Measurements from ENCODE around the gene KIR3DL1.
"Not testable (repeated sequence)": the region's sequence is repeated elsewhere in the genome, so short reads cannot be mapped to it uniquely, and the experiment has no call there.

Gene KIR3DL1

DNA sequence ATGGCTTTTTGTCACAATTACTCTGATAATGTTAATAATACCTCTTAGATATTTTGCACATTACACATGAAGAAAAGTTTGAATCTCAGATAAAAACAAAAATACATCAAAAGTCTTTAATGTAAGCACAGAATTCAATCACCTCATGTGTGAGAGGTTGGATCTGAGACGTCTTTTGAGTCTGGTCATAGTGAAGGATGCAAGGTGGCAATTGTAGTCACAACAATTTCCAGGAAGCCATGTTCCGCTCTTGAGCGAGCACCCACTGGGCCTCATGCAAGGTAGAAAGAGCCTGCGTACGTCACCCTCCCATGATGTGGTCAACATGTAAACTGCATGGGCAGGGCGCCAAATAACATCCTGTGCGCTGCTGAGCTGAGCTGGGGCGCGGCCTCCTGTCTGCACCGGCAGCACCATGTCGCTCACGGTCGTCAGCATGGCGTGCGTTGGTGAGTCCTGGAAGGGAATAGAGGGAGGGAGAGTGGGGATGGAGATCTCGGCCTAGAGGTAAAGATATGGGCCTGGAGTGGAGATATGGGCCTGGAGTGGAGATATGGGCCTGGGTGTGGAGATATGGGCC is 33.9 kb downstream of the KIR3DL1 start, which contains the start of gene KIR3DL2:
TSS of gene KIR3DL2 (plus strand) at position 383 of the 580 bp plus-strand sequence. CDS start at position 416, 33 bp downstream.
- H3K27ac Mint-ChIP-seq; DNase-seq (ENCODE audit: low spot score in 2 of 2); ATAC-seq; H3K4me1 Mint-ChIP-seq; H3K36me3 Mint-ChIP-seq; H3K9me3 Mint-ChIP-seq: not testable (repeated sequence)
- peak within 1 kb of the TSS; percentile 24 for H3K4me3 Mint-ChIP-seq

DNA sequence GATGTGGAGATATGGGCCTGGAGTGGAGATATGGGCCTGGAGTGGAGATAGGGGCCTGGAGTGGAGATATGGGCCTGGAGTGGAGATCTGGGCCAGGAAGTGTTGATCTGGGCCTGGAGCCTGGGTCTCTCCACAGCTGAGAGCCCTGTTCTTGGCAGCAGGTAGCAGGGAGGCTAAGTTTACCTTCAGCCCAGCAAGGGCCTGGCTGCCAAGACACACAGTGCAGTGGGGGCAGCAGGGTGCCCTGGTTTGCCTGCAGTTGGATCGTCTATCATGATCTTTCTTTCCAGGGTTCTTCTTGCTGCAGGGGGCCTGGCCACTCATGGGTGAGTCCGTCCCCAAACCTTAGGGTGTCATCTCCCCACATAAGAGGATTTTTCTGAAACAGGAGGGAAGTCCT is 34.7 kb downstream of the KIR3DL1 start:
- DNase-seq (ENCODE audit: low spot score in 2 of 2) (no peak), ATAC-seq (no peak)
- no peak overlapping the region for H3K4me3 Mint-ChIP-seq
- H3K9me3 Mint-ChIP-seq, result peaks cover 5% of the 10 kb centered on the region
- H3K4me1 Mint-ChIP-seq, result no peaks in the 10 kb centered on the region
- peaks cover 5% of the 10 kb centered on the region for H3K36me3 Mint-ChIP-seq
- no peak overlapping the region for H3K27ac Mint-ChIP-seq

DNA sequence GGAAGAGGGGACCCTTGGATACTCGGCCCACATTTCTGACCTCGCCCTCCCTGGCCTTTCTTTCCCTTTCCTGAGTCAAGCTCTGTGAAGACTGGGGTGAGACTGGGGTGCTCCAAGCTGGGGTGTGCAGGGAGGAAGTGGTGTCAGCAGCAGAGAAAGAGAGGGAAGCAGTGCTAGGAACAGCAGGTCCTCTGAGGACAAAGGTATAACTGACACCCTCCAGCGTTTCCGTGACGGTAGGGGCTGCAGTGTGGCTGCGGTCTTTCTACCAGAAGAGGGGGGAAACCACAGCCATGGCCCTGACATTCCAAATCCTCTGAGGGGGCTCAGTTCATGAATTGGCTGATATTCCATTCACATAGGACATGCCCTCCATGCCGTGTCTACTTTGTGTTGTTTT is 35.1 kb downstream of the KIR3DL1 start:
- Mint-ChIP-seq H3K4me3 (no peak overlapping the region), H3K4me1 (no peaks in the 10 kb centered on the region), H3K9me3 (peaks cover 5% of the 10 kb centered on the region), H3K27ac (no peak overlapping the region), H3K36me3 (peaks cover 5% of the 10 kb centered on the region)
- DNase-seq (ENCODE audit: low spot score in 2 of 2) (no peak), ATAC-seq (no peak)

DNA sequence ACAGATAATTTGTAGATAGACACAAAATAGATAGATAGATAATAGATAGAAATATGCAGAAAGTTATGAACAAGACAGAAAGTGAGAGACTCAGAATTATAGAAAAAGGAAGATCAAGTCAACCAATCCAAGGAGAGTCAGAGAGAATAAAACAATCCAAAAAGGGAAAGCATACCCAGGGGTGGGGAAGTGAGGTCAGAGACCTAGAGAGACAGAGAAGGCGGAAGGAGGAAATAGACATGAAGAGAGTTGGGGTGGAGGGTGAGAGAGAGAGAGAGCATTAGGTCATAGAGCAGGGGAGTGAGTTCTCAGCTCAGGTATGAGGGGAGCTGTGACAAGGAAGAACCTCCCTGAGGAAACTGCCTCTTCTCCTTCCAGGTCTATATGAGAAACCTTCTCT is 39.0 kb downstream of the KIR3DL1 start:
- not testable (repeated sequence) for H3K9me3 Mint-ChIP-seq; H3K4me3 Mint-ChIP-seq; DNase-seq (ENCODE audit: low spot score in 2 of 2); H3K27ac Mint-ChIP-seq; H3K36me3 Mint-ChIP-seq; H3K4me1 Mint-ChIP-seq; ATAC-seq

DNA sequence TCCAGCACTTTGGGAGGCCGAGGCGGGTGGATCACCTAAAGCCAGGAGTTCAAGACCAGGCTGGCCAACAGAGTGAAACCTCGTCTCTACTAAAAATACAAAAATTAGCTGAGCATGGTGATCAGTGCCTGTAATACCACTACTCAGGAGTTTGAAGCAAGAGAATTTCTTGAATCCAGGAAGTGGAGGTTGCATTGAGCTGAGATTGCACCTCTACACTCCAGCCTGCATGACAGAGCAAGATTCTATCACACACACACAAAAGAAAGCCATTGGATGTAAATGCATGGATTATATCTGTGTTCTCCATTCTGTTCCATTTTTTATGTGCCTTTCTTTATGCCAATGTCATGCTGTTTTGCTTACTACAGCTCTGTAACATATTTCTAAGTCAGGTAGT is 42.2 kb downstream of the KIR3DL1 start:
- ATAC-seq; H3K36me3 Mint-ChIP-seq; H3K4me3 Mint-ChIP-seq; H3K9me3 Mint-ChIP-seq; H3K27ac Mint-ChIP-seq; DNase-seq (ENCODE audit: low spot score in 2 of 2); H3K4me1 Mint-ChIP-seq: not testable (repeated sequence)

DNA sequence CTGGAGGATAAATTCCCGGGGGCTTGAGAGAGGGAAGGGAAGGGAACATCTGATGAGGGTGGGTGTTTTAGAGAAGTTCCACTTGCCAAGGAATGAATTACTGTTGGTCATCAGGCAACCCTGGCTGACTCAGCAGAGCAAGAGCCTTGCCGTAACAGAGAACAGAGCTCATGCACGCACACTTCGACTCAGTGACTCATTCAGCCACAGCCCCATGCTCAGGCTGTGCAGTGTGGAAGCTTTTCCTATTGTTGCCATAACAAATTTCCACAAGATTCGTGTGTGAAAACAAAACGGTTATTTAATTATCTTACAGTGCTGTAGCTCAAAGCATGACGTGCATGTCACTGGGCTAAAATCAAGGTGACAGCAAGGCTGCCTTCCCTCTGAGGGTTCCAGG is 43.2 kb downstream of the KIR3DL1 start:
- H3K4me1 Mint-ChIP-seq; DNase-seq (ENCODE audit: low spot score in 2 of 2); H3K27ac Mint-ChIP-seq; H3K36me3 Mint-ChIP-seq; ATAC-seq; H3K4me3 Mint-ChIP-seq; H3K9me3 Mint-ChIP-seq: not testable (repeated sequence)

DNA sequence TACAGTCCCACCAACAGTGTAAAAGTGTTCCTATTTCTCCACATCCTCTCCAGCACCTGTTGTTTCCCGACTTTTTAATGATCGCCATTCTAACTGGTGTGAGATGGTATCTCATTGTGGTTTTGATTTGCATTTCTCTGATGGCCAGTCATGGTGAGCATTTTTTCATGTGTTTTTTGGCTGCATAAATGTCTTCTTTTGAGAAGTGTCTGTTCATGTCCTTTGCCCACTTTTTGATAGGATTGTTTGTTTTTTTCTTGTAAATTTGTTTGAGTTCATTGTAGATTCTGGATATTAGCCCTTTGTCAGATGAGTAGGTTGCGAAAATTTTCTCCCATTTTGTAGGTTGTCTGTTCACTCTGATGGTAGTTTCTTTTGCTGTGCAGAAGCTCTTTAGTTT is 47.2 kb downstream of the KIR3DL1 start:
- not testable (repeated sequence) for ATAC-seq; DNase-seq (ENCODE audit: low spot score in 2 of 2); H3K4me3 Mint-ChIP-seq; H3K4me1 Mint-ChIP-seq; H3K9me3 Mint-ChIP-seq; H3K36me3 Mint-ChIP-seq; H3K27ac Mint-ChIP-seq

DNA sequence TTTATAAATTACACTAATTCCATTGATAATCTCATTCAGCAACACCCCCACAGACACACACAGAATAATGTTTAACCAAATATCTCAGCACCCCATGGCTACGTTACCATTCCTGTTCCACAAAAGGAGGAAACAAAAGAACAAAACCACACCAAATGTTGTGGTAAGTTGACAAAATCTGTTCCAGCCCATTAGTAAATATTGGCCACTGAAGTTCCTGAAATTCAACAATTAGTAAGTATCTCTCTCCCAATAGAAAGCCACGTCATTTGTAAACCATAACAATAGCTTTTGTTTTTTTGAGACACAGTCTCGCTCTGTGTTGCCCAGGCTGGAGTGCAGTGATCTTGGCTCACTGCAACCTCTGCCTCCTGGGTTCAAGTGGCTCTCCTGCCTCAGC is 55.4 kb downstream of the KIR3DL1 start:
- no peak overlapping the region for H3K4me3 Mint-ChIP-seq
- no peak for DNase-seq (ENCODE audit: low spot score in 2 of 2)
- H3K4me1 Mint-ChIP-seq, result no peaks in the 10 kb centered on the region
- no peak for ATAC-seq
- H3K9me3 Mint-ChIP-seq, result no peaks in the 10 kb centered on the region
- H3K27ac Mint-ChIP-seq, result no peak overlapping the region
- H3K36me3 Mint-ChIP-seq, result no peaks in the 10 kb centered on the region

DNA sequence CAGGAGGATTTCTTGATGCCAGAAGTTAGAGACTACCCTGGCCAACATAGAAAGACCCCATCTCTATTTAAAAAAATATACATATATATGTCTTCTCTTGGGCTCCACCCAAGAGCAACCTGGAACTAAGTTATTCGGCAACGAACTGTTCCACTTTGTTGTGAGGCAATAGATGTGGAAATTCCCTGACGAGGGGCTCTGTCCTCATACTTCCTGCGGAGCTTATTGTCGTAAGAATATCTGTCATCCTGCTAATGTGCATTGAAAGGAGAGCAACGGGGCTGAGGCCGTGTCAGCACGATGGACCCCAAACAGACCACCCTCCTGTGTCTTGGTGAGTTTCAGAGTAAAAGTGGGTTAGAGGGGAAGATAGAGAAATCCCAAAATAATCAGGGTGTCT is 57.7 kb downstream of the KIR3DL1 start, which contains the start of gene FCAR:
TSS of gene FCAR (plus strand) at position 246 of the 400 bp plus-strand sequence. CDS start at position 301, 55 bp downstream.
- H3K36me3 Mint-ChIP-seq, result no peaks in the 10 kb centered on the region
- H3K4me3 Mint-ChIP-seq, result no peak within 1 kb of the TSS
- H3K4me1 Mint-ChIP-seq, result no peaks in the 10 kb centered on the region
- no peak for DNase-seq (ENCODE audit: low spot score in 2 of 2)
- no peaks in the 10 kb centered on the region for H3K9me3 Mint-ChIP-seq
- H3K27ac Mint-ChIP-seq, result no peak within 1 kb of the TSS
- no peak for ATAC-seq

DNA sequence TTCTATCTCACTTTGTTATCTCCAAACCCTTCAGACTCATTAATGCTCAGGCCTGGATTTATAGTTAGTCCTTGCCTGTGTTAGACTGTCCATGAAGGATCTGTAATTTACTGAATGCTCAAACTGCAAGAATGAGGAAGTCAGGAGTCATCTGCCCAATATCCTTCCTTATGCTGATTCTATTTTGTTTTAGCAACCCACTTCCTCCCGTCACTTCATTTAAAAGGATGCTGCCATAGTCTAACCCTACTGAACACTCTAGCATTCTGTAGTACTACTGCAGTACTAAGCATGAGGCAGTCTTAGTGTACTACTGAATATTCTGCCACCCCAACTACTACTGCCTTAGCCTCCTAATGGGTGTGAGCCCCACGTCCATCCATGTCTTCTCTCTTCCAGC is 59.2 kb downstream of the KIR3DL1 start:
- no peak for ATAC-seq
- Mint-ChIP-seq H3K4me1 (no peaks in the 10 kb centered on the region), H3K9me3 (no peaks in the 10 kb centered on the region), H3K27ac (no peak overlapping the region), H3K36me3 (no peaks in the 10 kb centered on the region), H3K4me3 (no peak overlapping the region)
- DNase-seq (ENCODE audit: low spot score in 2 of 2), result no peak

DNA sequence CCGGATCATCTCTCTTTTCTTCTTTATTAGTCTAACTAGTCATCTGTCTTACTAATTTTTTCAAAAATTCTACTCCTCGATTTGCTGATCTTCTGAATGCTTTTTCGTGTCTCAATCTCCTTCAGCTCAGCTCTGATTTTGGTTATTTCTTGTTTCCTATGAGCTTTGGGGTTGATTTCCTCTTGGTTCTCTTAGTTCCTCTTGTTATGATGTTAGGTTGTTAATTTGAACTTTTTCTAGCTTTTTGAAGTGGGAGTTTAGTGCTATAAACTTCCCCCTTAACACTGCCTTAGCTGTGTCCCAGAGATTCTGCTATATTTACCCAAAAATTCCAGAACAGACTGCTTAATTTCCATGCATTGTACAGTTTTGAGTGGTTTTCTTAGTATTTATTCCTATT is 61.2 kb downstream of the KIR3DL1 start:
- Mint-ChIP-seq H3K36me3 (no peaks in the 10 kb centered on the region), H3K27ac (no peak overlapping the region), H3K4me1 (no peaks in the 10 kb centered on the region), H3K4me3 (no peak overlapping the region), H3K9me3 (no peaks in the 10 kb centered on the region)
- ATAC-seq (no peak), DNase-seq (ENCODE audit: low spot score in 2 of 2) (no peak)
